HepG2 (cell line): Measurements from ENCODE around the gene DTYMK. TPM values are rescaled to one million over a fixed set of nuclear protein-coding genes. Genes with fewer than 3 reads are reported as not detected.
A peak's percentile ranks its signal among the peaks of the same experiment; 100 is the strongest.

Experiments used
- ATF7-NPFF ChIP-seq: sonication (generic); formaldehyde crosslinking; IDR thresholded peaks from 2 replicates; pipeline ENCODE4 v1.8.1; 2023; ENCODE audit warnings: mild to moderate bottlenecking, low read depth, missing genetic modification reagents, moderate library complexity
- CBFB ChIP-seq: sonication (generic); formaldehyde crosslinking; IDR thresholded peaks from 2 replicates; pipeline ENCODE4 v1.4.0; 2020; ENCODE audit warnings: missing genetic modification reagents
- HNRNPL ChIP-seq: fragments of 200-400 bp; formaldehyde crosslinking; IDR thresholded peaks from 2 replicates; pipeline ENCODE4 v1.6.1; 2017; ENCODE audit warnings: mild to moderate bottlenecking, low read depth, low read length
- MAZ ChIP-seq, 2 experiments: sonication (generic) in 1 of 2; formaldehyde crosslinking in 1 of 2; IDR thresholded peaks; 2 replicates each; pipeline versions ENCODE4 v1.5.0 to v1.6.1; 2012 to 2020; ENCODE audit warnings: low read depth in 2 of 2, mild to moderate bottlenecking in 2 of 2, borderline replicate concordance in 1 of 2, improper control_type of control experiment in 1 of 2, low read length in 1 of 2, missing genetic modification reagents in 1 of 2, moderate library complexity in 1 of 2
- MTA3 ChIP-seq: sonication (generic); formaldehyde crosslinking; IDR thresholded peaks from 2 replicates; pipeline ENCODE4 v1.4.0; 2020; ENCODE audit warnings: missing genetic modification reagents
- MYNN ChIP-seq: sonication (generic); formaldehyde crosslinking; IDR thresholded peaks from 2 replicates; pipeline ENCODE4 v1.4.0; 2020; ENCODE audit warnings: mild to moderate bottlenecking, low read depth, missing genetic modification reagents
- SIN3A ChIP-seq: IDR thresholded peaks from 2 replicates; pipeline ENCODE4 v1.6.1; 2011; ENCODE audit warnings: low read depth, mild to moderate bottlenecking, control low read depth, low read length, borderline replicate concordance
- SRSF1 ChIP-seq: fragments of 200-400 bp; formaldehyde crosslinking; optimal IDR thresholded peaks from 2 replicates; pipeline ENCODE3; 2017; ENCODE audit warnings: mild to moderate bottlenecking, low read depth, low read length, moderate library complexity
- ZBTB1 ChIP-seq: sonication (generic); formaldehyde crosslinking; IDR thresholded peaks from 2 replicates; pipeline ENCODE4 v1.4.0; 2020; ENCODE audit warnings: missing genetic modification reagents, borderline replicate concordance
- ZNF180 ChIP-seq: sonication (generic); formaldehyde crosslinking; IDR thresholded peaks from 2 replicates; pipeline ENCODE4 v1.4.0; 2020; ENCODE audit warnings: low read depth, missing genetic modification reagents, borderline replicate concordance
- ZNF335 ChIP-seq: sonication (generic); formaldehyde crosslinking; IDR thresholded peaks from 2 replicates; pipeline ENCODE4 v1.4.0; 2020; ENCODE audit warnings: missing genetic modification reagents
- polyA plus RNA-seq, 8 experiments: library from polyadenylated mRNA; depleted of rRNA in 3 of 8; stranded (reverse) in 7 of 8; unstranded in 1 of 8; fragments of >200 nt; fragmentation: Illumina TruSeq in 4 of 8; extraction: Trizol in 4 of 8; gene quantifications; 2 replicates each; pipeline versions ENCODE4 v1.2.1 to v1.2.3, GENCODE V29; 2011 to 2016; ENCODE audit warnings: low read depth in 4 of 8, missing spikeins in 1 of 8, mixed read lengths in 1 of 8; ENCODE audit not compliant: insufficient read depth in 1 of 8
- total RNA-seq, 5 experiments: library from RNA; depleted of rRNA; stranded (reverse); fragments of >200 nt; fragmentation: Illumina TruSeq; extraction: Trizol; gene quantifications; 2 replicates each; pipeline ENCODE4 v1.2.3, GENCODE V29; 2016; ENCODE audit warnings: low read depth in 1 of 5
- TF ChIP-seq, protein P1 (sequence below): sonication (generic); formaldehyde crosslinking; IDR thresholded peaks from 2 replicates; pipeline ENCODE4 v1.4.0; 2020; ENCODE audit warnings: missing genetic modification reagents, mild to moderate bottlenecking, borderline replicate concordance
- TF ChIP-seq, protein P2 (sequence below): sonication (generic); formaldehyde crosslinking; IDR thresholded peaks from 2 replicates; pipeline ENCODE4 v1.4.0; 2020; ENCODE audit warnings: missing genetic modification reagents; ENCODE audit errors: not compliant biosample characterization

The DTYMK gene
- total and polyA plus RNA-seq, 2 of the 13 experiments (the other 11 are each of a cell fraction or from before 2014, with no cell fraction given): 57.5 to 134 TPM

DNA sequence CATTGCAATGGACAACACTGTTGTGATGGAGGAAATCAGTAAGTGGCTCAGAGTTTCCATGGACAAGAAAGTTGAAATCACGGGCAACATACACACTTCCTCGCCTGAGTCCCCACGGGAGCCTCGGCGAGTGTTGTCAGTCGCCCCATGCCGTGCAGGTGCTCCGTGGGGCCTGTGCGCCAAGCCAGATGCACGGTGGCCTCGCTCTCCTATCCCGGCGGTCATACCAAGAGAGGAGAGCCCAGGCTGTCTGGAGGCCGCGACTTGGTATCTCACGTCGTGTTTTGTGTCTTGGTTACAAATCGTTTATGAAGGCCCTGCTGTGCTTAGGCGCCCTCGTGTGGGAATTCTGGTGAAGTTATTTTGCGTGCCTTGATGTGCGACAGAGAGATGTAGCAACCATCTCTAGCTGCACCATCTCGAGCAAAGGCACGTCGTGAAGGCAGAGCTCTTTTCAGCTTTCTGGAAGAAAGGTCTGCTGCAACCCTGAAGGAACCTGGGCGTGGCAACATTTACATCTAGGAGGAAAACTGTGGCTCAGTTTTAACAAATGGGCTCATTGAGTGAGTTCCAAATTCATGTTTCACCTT lies 27.4 kb downstream of the DTYMK start (continued):
- TF ChIP-seq MYNN (0 out of 2 replicates have a peak, but pooled peaks have one; percentile 43), ZNF335 (0 out of 2 replicates have a peak, but pooled peaks have one; percentile 58), SRSF1 (no peak), ATF7-NPFF (CRISPR knock-in tag) (0 out of 2 replicates have a peak, but pooled peaks have one; percentile 42), ZBTB1 (CRISPR knock-in tag) (no peak), MTA3 (CRISPR knock-in tag) (no peak), CBFB (CRISPR knock-in tag) (no peak), MAZ (IDR thresholded peaks at IDR 0.05; ENCODE audit: borderline replicate concordance, low read depth, low read length) (no peak), MAZ (CRISPR knock-in tag; IDR thresholded peaks at IDR 0.05; ENCODE audit: low read depth) (no peak), ZNF180 (no peak), HNRNPL (no peak), SIN3A (no peak)
- TF ChIP-seq, protein P1, sequence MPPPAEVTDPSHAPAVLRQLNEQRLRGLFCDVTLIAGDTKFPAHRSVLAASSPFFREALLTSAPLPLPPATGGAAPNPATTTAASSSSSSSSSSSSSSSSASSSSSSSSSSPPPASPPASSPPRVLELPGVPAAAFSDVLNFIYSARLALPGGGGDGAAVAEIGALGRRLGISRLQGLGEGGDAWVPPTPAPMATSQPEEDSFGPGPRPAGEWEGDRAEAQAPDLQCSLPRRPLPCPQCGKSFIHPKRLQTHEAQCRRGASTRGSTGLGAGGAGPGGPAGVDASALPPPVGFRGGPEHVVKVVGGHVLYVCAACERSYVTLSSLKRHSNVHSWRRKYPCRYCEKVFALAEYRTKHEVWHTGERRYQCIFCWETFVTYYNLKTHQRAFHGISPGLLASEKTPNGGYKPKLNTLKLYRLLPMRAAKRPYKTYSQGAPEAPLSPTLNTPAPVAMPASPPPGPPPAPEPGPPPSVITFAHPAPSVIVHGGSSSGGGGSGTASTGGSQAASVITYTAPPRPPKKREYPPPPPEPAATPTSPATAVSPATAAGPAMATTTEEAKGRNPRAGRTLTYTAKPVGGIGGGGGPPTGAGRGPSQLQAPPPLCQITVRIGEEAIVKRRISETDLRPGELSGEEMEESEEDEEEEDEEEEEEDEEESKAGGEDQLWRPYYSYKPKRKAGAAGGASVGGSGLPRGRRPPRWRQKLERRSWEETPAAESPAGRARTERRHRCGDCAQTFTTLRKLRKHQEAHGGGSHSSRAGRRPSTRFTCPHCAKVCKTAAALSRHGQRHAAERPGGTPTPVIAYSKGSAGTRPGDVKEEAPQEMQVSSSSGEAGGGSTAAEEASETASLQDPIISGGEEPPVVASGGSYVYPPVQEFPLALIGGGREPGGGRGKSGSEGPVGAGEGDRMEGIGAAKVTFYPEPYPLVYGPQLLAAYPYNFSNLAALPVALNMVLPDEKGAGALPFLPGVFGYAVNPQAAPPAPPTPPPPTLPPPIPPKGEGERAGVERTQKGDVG (CRISPR knock-in tag): peak; percentile 85; the same call in 1 of the 2 replicates
- TF ChIP-seq, protein P2, sequence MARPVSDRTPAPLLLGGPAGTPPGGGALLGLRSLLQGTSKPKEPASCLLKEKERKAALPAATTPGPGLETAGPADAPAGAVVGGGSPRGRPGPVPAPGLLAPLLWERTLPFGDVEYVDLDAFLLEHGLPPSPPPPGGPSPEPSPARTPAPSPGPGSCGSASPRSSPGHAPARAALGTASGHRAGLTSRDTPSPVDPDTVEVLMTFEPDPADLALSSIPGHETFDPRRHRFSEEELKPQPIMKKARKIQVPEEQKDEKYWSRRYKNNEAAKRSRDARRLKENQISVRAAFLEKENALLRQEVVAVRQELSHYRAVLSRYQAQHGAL (CRISPR knock-in tag): no peak
